ENCODE results near the gene ARID1B. TPM values are rescaled to one million over a fixed set of nuclear protein-coding genes. Genes with fewer than 3 reads are reported as not detected.

The ARID1B gene
- total and polyA plus RNA-seq, 2 of the 13 experiments (the other 11 are each of a cell fraction or from before 2014, with no cell fraction given) = 20.1 to 32.6 TPM

GRCh38 chr6:156883497-156884252 lies 106.5 kb downstream of the ARID1B start (continued):
- TF ChIP-seq STAT6 (CRISPR knock-in tag; IDR thresholded peaks at IDR 0.05; ENCODE audit: borderline replicate concordance) = no peak
- TF ChIP-seq ZNF256 (CRISPR knock-in tag; conservative IDR thresholded peaks at IDR 0.05) = no peak
- no peak for TF ChIP-seq MTA3 (CRISPR knock-in tag; IDR thresholded peaks at IDR 0.05)
- no peak for TF ChIP-seq THYN1 (CRISPR knock-in tag; IDR thresholded peaks at IDR 0.05; ENCODE audit: borderline replicate concordance, low read depth)
- TF ChIP-seq AHDC1 (CRISPR knock-in tag; IDR thresholded peaks at IDR 0.05; ENCODE audit: borderline replicate concordance) = no peak
- no peak for TF ChIP-seq NFAT5 (CRISPR knock-in tag; IDR thresholded peaks at IDR 0.05)
- TF ChIP-seq ZMAT3 (CRISPR knock-in tag; conservative IDR thresholded peaks at IDR 0.05) = no peak
- no peak for TF ChIP-seq HDAC1 (CRISPR knock-in tag; IDR thresholded peaks at IDR 0.05)
- TF ChIP-seq ZNF605 (CRISPR knock-in tag; IDR thresholded peaks at IDR 0.05) = no peak
